CD8-positive, alpha-beta memory T cell (primary cell): ENCODE results near the gene HTR4. TPM values are rescaled to one million over a fixed set of nuclear protein-coding genes. Genes with fewer than 3 reads are reported as not detected.
A peak's percentile ranks its signal among the peaks of the same experiment; 100 is the strongest.
"Not testable (repeated sequence)": the region's sequence is repeated elsewhere in the genome, so short reads cannot be mapped to it uniquely, and the experiment has no call there.

Source experiments
- CTCF ChIA-PET: fragments of 350-600 bp; sonication (Branson Sonifier 250); formaldehyde crosslinking; loops from one replicate; lab custom pipeline; 2021; ENCODE audit warnings: antibody characterized with exemption; lab: Charles Lee
- POLR2A ChIA-PET: fragments of 350-600 bp; sonication (Branson Sonifier 250); formaldehyde crosslinking; loops from one replicate; lab custom pipeline; 2021; ENCODE audit warnings: antibody characterized with exemption; lab: Charles Lee
- DNase-seq, 5 donors: peaks; one replicate each; pipeline versions ENCODE4 v3.0.0 to v3.0.0-alpha.2; 2020 to 2022; ENCODE audit warnings: mixed read lengths in 1 of 5
- H3K27ac ChIP-seq: one replicate; pipeline ENCODE4 v1.7.0; 2013; ENCODE audit warnings: low read depth, mild to moderate bottlenecking, low read length, moderate library complexity
- H3K27me3 ChIP-seq: 2 replicates; pipeline ENCODE4 v1.7.0; 2013; ENCODE audit warnings: low read length, mild to moderate bottlenecking; ENCODE audit not compliant: insufficient read depth, poor library complexity, severe bottlenecking
- H3K36me3 ChIP-seq: 2 replicates; pipeline ENCODE4 v1.7.0; 2013; ENCODE audit warnings: mild to moderate bottlenecking, low read length, moderate library complexity; ENCODE audit not compliant: insufficient read depth
- H3K4me1 ChIP-seq: 2 replicates; pipeline ENCODE4 v1.7.0; 2013; ENCODE audit warnings: mild to moderate bottlenecking, low read length, moderate library complexity; ENCODE audit not compliant: insufficient read depth
- H3K4me3 ChIP-seq: 2 replicates; pipeline ENCODE4 v1.7.0; 2013; ENCODE audit warnings: mild to moderate bottlenecking, low read length
- H3K9me3 ChIP-seq: 2 replicates; pipeline ENCODE4 v1.7.0; 2013; ENCODE audit warnings: mild to moderate bottlenecking, low read length
- H3K27ac Mint-ChIP-seq, 8 donors: one replicate each; pipeline ENCODE4 v1.8.0; 2020 to 2021; ENCODE audit warnings: mixed read lengths in 8 of 8, mild to moderate bottlenecking in 6 of 8, inconsistent platforms in 3 of 8, moderate library complexity in 3 of 8
- H3K27me3 Mint-ChIP-seq, 2 donors: one replicate each; pipeline ENCODE4 v1.8.0; 2020 to 2021; ENCODE audit warnings: mixed read lengths in 2 of 2, mild to moderate bottlenecking in 1 of 2, moderate library complexity in 1 of 2
- H3K36me3 Mint-ChIP-seq, 3 donors: one replicate each; pipeline ENCODE4 v1.8.0; 2020 to 2021; ENCODE audit warnings: mixed read lengths in 3 of 3, inconsistent platforms in 1 of 3, mild to moderate bottlenecking in 1 of 3
- H3K4me1 Mint-ChIP-seq, 3 donors: one replicate each; pipeline ENCODE4 v1.8.0; 2020 to 2021; ENCODE audit warnings: mixed read lengths in 3 of 3, inconsistent platforms in 1 of 3, mild to moderate bottlenecking in 1 of 3
- H3K4me3 Mint-ChIP-seq, 7 donors: one replicate each; pipeline ENCODE4 v1.8.0; 2020 to 2021; ENCODE audit warnings: mixed read lengths in 7 of 7, mild to moderate bottlenecking in 6 of 7, moderate library complexity in 4 of 7, inconsistent platforms in 2 of 7
- H3K9me3 Mint-ChIP-seq, 5 donors: one replicate each; pipeline ENCODE4 v1.8.0; 2020 to 2022; ENCODE audit warnings: mixed read lengths in 5 of 5, mild to moderate bottlenecking in 3 of 5, moderate library complexity in 2 of 5, inconsistent platforms in 1 of 5
- polyA plus RNA-seq: library from polyadenylated mRNA; unstranded; fragments of 300-500 nt; fragmentation: Illumina TruSeq; gene quantifications from one replicate; pipeline ENCODE4 v1.2.3, GENCODE V29; 2021
- total RNA-seq, 2 experiments: library from RNA; stranded (reverse); gene quantifications; one replicate each; pipeline ENCODE4 v1.2.3, GENCODE V29; 2021

Gene HTR4
- total and polyA plus RNA-seq, 3 experiments from 2014 or later = not detected

DNA sequence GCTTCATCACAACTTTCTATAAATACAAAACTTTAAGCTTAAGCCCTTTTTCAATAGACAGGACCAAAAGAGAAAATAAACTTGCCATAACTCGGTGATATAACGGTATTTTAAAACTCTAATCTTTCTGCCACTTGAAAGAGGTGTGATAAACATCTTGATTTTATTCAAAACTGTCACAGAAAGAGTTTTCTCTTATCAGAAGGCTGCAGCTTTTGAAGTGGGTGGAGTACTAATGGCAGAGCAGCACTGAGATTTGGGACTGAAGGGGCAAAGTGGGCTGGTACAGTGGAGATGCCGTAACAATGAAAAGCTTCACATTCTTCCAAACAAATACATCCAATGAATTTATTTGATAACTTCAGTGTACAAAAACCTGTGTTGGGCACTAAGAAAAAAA lies 178.0 kb downstream of the HTR4 start:
- H3K27me3 Mint-ChIP-seq = peaks cover 8 to 28% of the 10 kb centered on the region in 2 donors
- CTCF ChIA-PET = no interaction called here
- H3K4me3 Mint-ChIP-seq = no peak overlapping the region
- POLR2A ChIA-PET = no interaction called here
- H3K9me3 Mint-ChIP-seq = no peaks in the 10 kb centered on the region
- Histone ChIP-seq H3K27ac (no peak overlapping the region), H3K9me3 (no peaks in the 10 kb centered on the region), H3K36me3 (no peaks in the 10 kb centered on the region), H3K4me1 (no peaks in the 10 kb centered on the region), H3K27me3 (peaks cover 3% of the 10 kb centered on the region), H3K4me3 (no peak overlapping the region)
- H3K4me1 Mint-ChIP-seq = no peaks in the 10 kb centered on the region
- no peak overlapping the region for H3K27ac Mint-ChIP-seq
- no peaks in the 10 kb centered on the region for H3K36me3 Mint-ChIP-seq
- DNase-seq = no peak

DNA sequence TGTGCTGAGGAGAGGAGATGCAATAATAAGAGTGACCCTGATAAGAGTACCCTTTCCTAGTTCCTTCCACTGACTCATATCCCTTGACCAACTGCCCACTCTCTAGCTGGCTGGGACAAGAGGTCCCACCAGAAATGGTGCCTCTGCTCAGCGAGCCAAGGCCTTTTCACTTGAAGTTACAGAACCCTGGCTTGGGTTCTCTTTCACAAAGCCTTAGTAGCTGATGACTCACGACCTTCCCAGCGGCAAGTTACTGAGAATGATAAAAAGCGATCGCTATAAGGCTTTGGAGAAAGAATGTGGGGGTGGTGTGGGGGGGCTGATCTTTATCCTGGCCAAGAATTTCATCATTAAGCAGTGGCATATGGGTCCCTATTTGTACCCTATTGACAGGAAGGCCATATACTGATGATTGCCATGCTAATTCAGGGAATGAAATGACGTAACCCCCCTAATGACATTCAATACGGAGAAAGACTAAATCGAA lies 180.3 kb downstream of the HTR4 start:
- H3K27ac ChIP-seq = no peak overlapping the region
- POLR2A ChIA-PET = no interaction called here
- H3K4me3 Mint-ChIP-seq = no peak overlapping the region

DNA sequence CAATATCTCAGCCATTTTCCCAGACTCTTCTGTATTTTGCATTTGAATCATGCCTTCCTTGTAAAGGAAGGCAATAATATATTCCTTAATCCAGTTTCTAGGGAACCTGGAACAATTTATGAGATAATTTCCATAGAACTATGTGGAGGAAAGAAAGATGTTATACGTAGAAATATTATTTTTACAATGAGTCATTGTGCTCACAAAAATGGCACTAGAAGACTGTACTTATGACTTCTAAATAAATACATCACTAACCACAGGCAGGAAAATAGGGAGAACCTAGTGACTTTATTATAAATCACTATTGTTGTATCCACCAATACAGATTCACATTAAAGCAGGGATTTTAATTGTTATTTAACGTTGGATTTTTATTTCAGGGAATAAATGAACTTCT lies 182.9 kb downstream of the HTR4 start:
- H3K4me1 ChIP-seq = no peaks in the 10 kb centered on the region
- peaks cover 3 to 10% of the 10 kb centered on the region in 2 donors for H3K27me3 Mint-ChIP-seq
- no peak for DNase-seq
- H3K27me3 ChIP-seq = no peaks in the 10 kb centered on the region
- H3K4me3 ChIP-seq = no peak overlapping the region
- POLR2A ChIA-PET = no interaction called here
- H3K9me3 Mint-ChIP-seq = no peaks in the 10 kb centered on the region
- H3K4me1 Mint-ChIP-seq = no peaks in the 10 kb centered on the region
- H3K36me3 Mint-ChIP-seq = no peaks in the 10 kb centered on the region
- CTCF ChIA-PET = no interaction called here
- H3K36me3 ChIP-seq = no peaks in the 10 kb centered on the region
- no peak overlapping the region for H3K4me3 Mint-ChIP-seq
- no peak overlapping the region for H3K27ac ChIP-seq
- no peaks in the 10 kb centered on the region for H3K9me3 ChIP-seq
- H3K27ac Mint-ChIP-seq = no peak overlapping the region

More for the DNA sequence above, 180.3 kb downstream of the HTR4 start:
- H3K27me3 Mint-ChIP-seq = peaks cover 8 to 26% of the 10 kb centered on the region in 2 donors
- no peaks in the 10 kb centered on the region for H3K9me3 Mint-ChIP-seq
- no peak overlapping the region for H3K27ac Mint-ChIP-seq
- Histone ChIP-seq H3K9me3 (no peaks in the 10 kb centered on the region), H3K27me3 (no peaks in the 10 kb centered on the region), H3K36me3 (no peaks in the 10 kb centered on the region), H3K4me1 (no peaks in the 10 kb centered on the region), H3K4me3 (no peak overlapping the region)
- CTCF ChIA-PET = no interaction called here
- H3K36me3 Mint-ChIP-seq = no peaks in the 10 kb centered on the region
- H3K4me1 Mint-ChIP-seq = no peaks in the 10 kb centered on the region
- DNase-seq = no peak

DNA sequence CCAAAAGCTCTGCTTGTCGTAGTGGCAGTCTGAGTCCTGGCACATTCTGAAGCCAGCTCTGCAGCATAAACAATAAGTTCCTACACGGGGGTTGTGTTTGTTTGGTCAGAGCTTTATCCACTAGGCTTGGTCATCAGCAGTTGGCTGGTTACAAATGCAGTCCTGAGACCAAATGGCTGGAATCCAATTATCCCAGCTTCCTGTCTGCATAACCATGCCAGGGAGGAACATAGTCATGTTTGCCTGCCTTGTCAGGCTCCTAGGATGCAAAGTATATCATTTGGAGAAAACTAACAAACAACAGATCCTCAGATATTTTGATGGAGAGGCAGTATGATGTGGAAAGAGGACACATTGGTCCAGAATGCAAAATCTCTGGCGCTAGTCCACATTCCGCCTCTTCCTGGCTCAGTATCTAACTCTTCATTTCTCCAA lies 184.8 kb downstream of the HTR4 start:
- Mint-ChIP-seq H3K4me1 (no peaks in the 10 kb centered on the region), H3K36me3 (no peaks in the 10 kb centered on the region), H3K27ac (no peak overlapping the region), H3K9me3 (no peaks in the 10 kb centered on the region), H3K4me3 (no peak overlapping the region), H3K27me3 (peaks cover 5 to 10% of the 10 kb centered on the region in 2 donors)
- no peaks in the 10 kb centered on the region for H3K27me3 ChIP-seq
- DNase-seq = no peak
- no peaks in the 10 kb centered on the region for H3K9me3 ChIP-seq
- POLR2A ChIA-PET = no interaction called here
- H3K4me3 ChIP-seq = no peak overlapping the region
- CTCF ChIA-PET = interaction anchor here (0.9 to 1.5 kb wide), 2 partner anchors 10 to 13 kb away, joined by 3 to 4 read pairs; no protein-coding TSS in a partner anchor
- no peak overlapping the region for H3K27ac ChIP-seq
- H3K4me1 ChIP-seq = no peaks in the 10 kb centered on the region
- no peaks in the 10 kb centered on the region for H3K36me3 ChIP-seq

DNA sequence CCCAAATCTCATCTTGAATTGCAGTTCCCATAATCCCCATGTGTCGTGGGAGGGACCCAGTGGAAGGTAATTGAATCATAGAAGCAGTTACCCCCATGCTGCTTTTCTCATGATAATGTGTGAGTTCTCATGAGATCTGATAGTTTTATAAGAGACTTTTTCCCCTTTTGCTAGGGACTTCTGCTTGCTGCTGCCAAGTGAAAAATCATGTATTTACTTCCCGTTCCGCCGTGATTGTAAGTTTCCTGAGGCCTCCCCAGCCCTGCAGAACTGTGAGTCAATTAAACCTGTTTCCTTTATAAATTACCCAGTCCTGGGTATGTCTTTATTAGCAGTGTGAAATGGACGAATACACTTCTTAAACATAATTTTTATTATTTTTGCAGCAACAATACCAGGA lies 185.6 kb downstream of the HTR4 start:
- POLR2A ChIA-PET, H3K9me3 Mint-ChIP-seq, H3K27me3 Mint-ChIP-seq, H3K27ac Mint-ChIP-seq, H3K4me1 ChIP-seq, H3K4me1 Mint-ChIP-seq, H3K27ac ChIP-seq, H3K9me3 ChIP-seq, H3K36me3 Mint-ChIP-seq, H3K36me3 ChIP-seq, DNase-seq, H3K27me3 ChIP-seq, H3K4me3 Mint-ChIP-seq, H3K4me3 ChIP-seq: not testable (repeated sequence)
- CTCF ChIA-PET = interaction anchor here (1.0 kb wide), 1 partner anchor 12 kb away, joined by 3 read pairs; no protein-coding TSS in a partner anchor

DNA sequence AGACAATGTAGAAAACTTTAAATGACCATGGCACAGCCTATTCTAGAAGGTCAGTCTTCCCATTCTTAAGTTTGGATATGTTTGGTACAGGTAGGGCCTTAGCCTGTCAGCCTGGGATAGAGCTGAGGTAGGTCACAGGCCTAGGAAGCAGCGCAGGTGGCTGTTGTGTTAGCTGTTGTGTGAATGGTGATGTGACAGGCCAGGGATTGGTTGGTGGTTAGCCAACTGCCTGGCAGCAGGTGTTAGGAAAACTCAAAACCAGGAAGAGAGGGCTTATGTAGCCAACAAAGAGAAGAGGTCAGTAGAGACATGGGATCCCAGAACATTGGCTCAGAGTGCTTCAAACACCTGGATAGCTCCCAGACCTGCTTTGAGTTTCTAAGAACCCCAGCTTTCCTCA lies 186.4 kb downstream of the HTR4 start:
- Mint-ChIP-seq H3K9me3 (no peaks in the 10 kb centered on the region), H3K4me1 (no peaks in the 10 kb centered on the region), H3K36me3 (no peaks in the 10 kb centered on the region), H3K27me3 (peaks cover 5 to 8% of the 10 kb centered on the region in 2 donors), H3K27ac (no peak overlapping the region), H3K4me3 (no peak overlapping the region)
- no peaks in the 10 kb centered on the region for H3K9me3 ChIP-seq
- H3K4me3 ChIP-seq = no peak overlapping the region
- no peaks in the 10 kb centered on the region for H3K4me1 ChIP-seq
- H3K36me3 ChIP-seq = no peaks in the 10 kb centered on the region
- no peaks in the 10 kb centered on the region for H3K27me3 ChIP-seq
- CTCF ChIA-PET = interaction anchor here (1.0 kb wide), 1 partner anchor 11 kb away, joined by 3 read pairs; no protein-coding TSS in a partner anchor
- no peak for DNase-seq
- POLR2A ChIA-PET = no interaction called here
- H3K27ac ChIP-seq = no peak overlapping the region

DNA sequence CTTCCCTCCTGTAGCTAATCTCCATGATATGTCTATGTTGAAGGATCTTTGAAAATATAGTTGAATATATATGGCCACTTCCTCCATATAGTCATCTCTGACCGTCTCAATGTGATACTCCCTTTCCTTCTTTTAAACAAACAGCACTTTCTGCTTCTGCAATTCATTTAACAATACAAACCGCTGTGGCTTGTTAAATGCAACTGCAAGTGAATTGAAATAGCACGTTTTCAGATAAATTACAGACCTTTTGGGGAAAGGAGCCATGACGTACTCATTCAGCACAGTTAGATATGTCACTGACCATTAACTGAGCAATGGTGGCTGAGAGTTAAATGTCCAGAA lies 188.1 kb downstream of the HTR4 start:
- ChIA-PET POLR2A (no interaction called here), CTCF (no interaction called here)
- no peaks in the 10 kb centered on the region for H3K36me3 ChIP-seq
- Mint-ChIP-seq H3K27me3 (peaks cover 5 to 14% of the 10 kb centered on the region in 2 donors), H3K36me3 (no peaks in the 10 kb centered on the region), H3K4me1 (no peaks in the 10 kb centered on the region), H3K4me3 (no peak overlapping the region), H3K27ac (peak overlapping the region in 1 of 8 donors; percentile 3), H3K9me3 (no peaks in the 10 kb centered on the region)
- H3K9me3 ChIP-seq = no peaks in the 10 kb centered on the region
- no peak overlapping the region for H3K4me3 ChIP-seq
- no peak for DNase-seq
- H3K4me1 ChIP-seq = no peaks in the 10 kb centered on the region
- H3K27me3 ChIP-seq = no peaks in the 10 kb centered on the region
- no peak overlapping the region for H3K27ac ChIP-seq

DNA sequence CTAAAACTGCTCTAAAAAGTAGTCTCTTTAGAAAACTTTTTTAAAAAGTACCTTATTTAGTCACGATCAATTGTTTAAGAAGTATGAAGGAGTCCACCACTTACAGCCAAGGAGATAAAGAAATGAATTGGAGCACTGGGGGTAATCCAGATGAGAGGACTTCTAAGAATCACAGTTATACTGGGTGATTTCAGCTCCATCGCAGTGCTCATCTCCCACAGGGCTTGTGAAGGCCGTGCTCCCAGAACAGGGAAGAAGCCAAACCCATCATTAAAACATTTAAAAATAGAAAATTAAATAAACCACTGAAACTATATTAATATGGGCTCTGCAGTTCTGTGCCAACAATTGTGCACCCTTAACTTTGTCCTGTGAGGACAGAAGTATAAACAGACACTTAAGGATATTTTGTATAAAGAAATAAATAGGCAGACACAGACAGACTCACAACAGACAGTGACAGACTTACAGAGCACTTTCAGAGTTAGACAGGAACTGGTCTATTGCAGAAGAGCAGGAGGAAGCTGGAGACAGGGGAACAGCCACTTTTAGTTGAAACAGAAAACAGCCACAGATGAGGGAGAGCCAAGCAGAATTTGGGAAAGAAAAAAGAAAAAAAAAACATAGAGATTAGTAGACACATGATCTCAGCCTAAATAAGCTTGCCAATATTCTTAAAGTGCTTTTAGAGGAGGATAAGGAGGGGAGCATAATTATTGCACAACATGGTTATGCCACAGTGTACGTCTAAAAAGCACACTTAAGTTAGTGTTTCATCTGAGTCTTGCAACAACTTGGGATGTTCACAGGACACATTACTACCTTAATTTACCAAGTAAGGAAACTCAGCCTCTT lies 188.7 kb downstream of the HTR4 start:
- Mint-ChIP-seq H3K4me1 (no peaks in the 10 kb centered on the region), H3K9me3 (no peaks in the 10 kb centered on the region), H3K4me3 (no peak overlapping the region), H3K36me3 (no peaks in the 10 kb centered on the region), H3K27ac (no peak overlapping the region), H3K27me3 (peaks cover 5 to 17% of the 10 kb centered on the region in 2 donors)
- Histone ChIP-seq H3K27ac (no peak overlapping the region), H3K9me3 (no peaks in the 10 kb centered on the region), H3K4me3 (no peak overlapping the region), H3K4me1 (no peaks in the 10 kb centered on the region), H3K36me3 (no peaks in the 10 kb centered on the region), H3K27me3 (no peaks in the 10 kb centered on the region)
- POLR2A ChIA-PET = no interaction called here
- CTCF ChIA-PET = no interaction called here
- DNase-seq = no peak
